DMS53 treated with DMSO at 0.1 percent for 48 hours (cell line): ENCODE measurements around the gene ASAP2.
A peak's percentile ranks its signal among the peaks of the same experiment; 100 is the strongest.
"Not testable (repeated sequence)": the region's sequence is repeated elsewhere in the genome, so short reads cannot be mapped to it uniquely, and the experiment has no call there.

ENCODE experiments used
- DNase-seq: peaks from one replicate; lab custom pipeline; 2025; ENCODE audit not compliant: unreplicated experiment; lab: John Stamatoyannopoulos, UW

ASAP2 gene

GRCh38 chr2:9210030-9210429 lies 3.4 kb downstream of the ASAP2 start:
- DNase-seq = no peak

- no peak for DNase-seq
These were observed 4.9 kb downstream of the ASAP2 start for GRCh38 chr2:9211496-9211895.

- peak; percentile 32 for DNase-seq
These were observed 5.5 kb downstream of the ASAP2 start for GRCh38 chr2:9212010-9212635.

GRCh38 chr2:9212661-9213411 lies 6.2 kb downstream of the ASAP2 start:
- DNase-seq = no peak

- no peak for DNase-seq
These were observed 7.0 kb downstream of the ASAP2 start for GRCh38 chr2:9213477-9214051.

- DNase-seq = no peak
These were observed 8.3 kb downstream of the ASAP2 start for GRCh38 chr2:9214873-9215272.

GRCh38 chr2:9215680-9216079 lies 9.1 kb downstream of the ASAP2 start:
- DNase-seq = no peak

- DNase-seq = not testable (repeated sequence)
These were observed 9.5 kb downstream of the ASAP2 start for GRCh38 chr2:9216143-9216542.

GRCh38 chr2:9217838-9218770 lies 11.5 kb downstream of the ASAP2 start:
- no peak for DNase-seq

GRCh38 chr2:9219027-9219445 lies 12.4 kb downstream of the ASAP2 start:
- no peak for DNase-seq

GRCh38 chr2:9220201-9220600 lies 13.6 kb downstream of the ASAP2 start:
- DNase-seq = no peak

- DNase-seq = no peak
These were observed 14.6 kb downstream of the ASAP2 start for GRCh38 chr2:9221223-9221622.

GRCh38 chr2:9222239-9222892 lies 15.8 kb downstream of the ASAP2 start:
- DNase-seq = no peak

GRCh38 chr2:9222893-9223287 lies 16.3 kb downstream of the ASAP2 start:
- DNase-seq = no peak

- DNase-seq = no peak
These were observed 19.2 kb downstream of the ASAP2 start for GRCh38 chr2:9225806-9226205.

- DNase-seq = no peak
These were observed 20.1 kb downstream of the ASAP2 start for GRCh38 chr2:9226458-9227380.

- DNase-seq = no peak
These were observed 21.6 kb downstream of the ASAP2 start for GRCh38 chr2:9228088-9228751.

GRCh38 chr2:9228781-9229469 lies 22.3 kb downstream of the ASAP2 start:
- DNase-seq = no peak

GRCh38 chr2:9229470-9229820 lies 22.8 kb downstream of the ASAP2 start:
- DNase-seq = no peak
